ENCODE measurements around the gene FAM200C.

GRCh38 chr5:160353379-160353778 is 46.5 kb downstream of the FAM200C start:
- TF ChIP-seq CTCF (IDR thresholded peaks at IDR 0.05) (no peak), GRHL2 (CRISPR knock-in tag; IDR thresholded peaks at IDR 0.05; ENCODE audit: insufficient replicate concordance, severe bottlenecking) (no peak), MYBL2 (CRISPR knock-in tag; IDR thresholded peaks at IDR 0.05) (no peak), ZMAT4 (CRISPR knock-in tag; IDR thresholded peaks at IDR 0.05) (no peak), ZNF121 (CRISPR knock-in tag; IDR thresholded peaks at IDR 0.05) (no peak)
- TF ChIP-seq, protein P1, sequence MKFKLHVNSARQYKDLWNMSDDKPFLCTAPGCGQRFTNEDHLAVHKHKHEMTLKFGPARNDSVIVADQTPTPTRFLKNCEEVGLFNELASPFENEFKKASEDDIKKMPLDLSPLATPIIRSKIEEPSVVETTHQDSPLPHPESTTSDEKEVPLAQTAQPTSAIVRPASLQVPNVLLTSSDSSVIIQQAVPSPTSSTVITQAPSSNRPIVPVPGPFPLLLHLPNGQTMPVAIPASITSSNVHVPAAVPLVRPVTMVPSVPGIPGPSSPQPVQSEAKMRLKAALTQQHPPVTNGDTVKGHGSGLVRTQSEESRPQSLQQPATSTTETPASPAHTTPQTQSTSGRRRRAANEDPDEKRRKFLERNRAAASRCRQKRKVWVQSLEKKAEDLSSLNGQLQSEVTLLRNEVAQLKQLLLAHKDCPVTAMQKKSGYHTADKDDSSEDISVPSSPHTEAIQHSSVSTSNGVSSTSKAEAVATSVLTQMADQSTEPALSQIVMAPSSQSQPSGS (CRISPR knock-in tag; IDR thresholded peaks at IDR 0.05; ENCODE audit: borderline replicate concordance, low read depth): no peak
- TF ChIP-seq, protein P2, sequence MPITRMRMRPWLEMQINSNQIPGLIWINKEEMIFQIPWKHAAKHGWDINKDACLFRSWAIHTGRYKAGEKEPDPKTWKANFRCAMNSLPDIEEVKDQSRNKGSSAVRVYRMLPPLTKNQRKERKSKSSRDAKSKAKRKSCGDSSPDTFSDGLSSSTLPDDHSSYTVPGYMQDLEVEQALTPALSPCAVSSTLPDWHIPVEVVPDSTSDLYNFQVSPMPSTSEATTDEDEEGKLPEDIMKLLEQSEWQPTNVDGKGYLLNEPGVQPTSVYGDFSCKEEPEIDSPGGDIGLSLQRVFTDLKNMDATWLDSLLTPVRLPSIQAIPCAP (CRISPR knock-in tag; IDR thresholded peaks at IDR 0.05): no peak
